ENCODE results near the gene C11orf58. TPM values are rescaled to one million over a fixed set of nuclear protein-coding genes. Genes with fewer than 3 reads are reported as not detected.
A peak's percentile ranks its signal among the peaks of the same experiment; 100 is the strongest.

The C11orf58 gene
- polyA plus RNA-seq, 10 donors: 162 to 252 (median 189) TPM

GRCh38 chr11:16799890-16800289 is 61.4 kb downstream of the C11orf58 start:
- no peak for DNase-seq

GRCh38 chr11:16800382-16800781 is 61.9 kb downstream of the C11orf58 start:
- no peak for DNase-seq

GRCh38 chr11:16801288-16801980 is 63.0 kb downstream of the C11orf58 start:
- DNase-seq: no peak

- peak; percentile 52 to 88 (median 71) for DNase-seq
Measured at GRCh38 chr11:16804104-16804947, 65.9 kb downstream of the C11orf58 start.

- DNase-seq: peak in 1 of 3 donors; percentile 54
Measured at GRCh38 chr11:16805938-16806337, 67.5 kb downstream of the C11orf58 start.

- peak; percentile 50 to 76 (median 63) for DNase-seq
Measured at GRCh38 chr11:16806791-16807190, 68.3 kb downstream of the C11orf58 start.

- DNase-seq: peak in 1 of 3 donors; percentile 44
Measured at GRCh38 chr11:16807306-16807705, 68.9 kb downstream of the C11orf58 start.

Data from muscle of back (tissue), 11 donors.